IPS-NIHi7 (cell line): ENCODE measurements around the gene ASB13.

Source experiments
- DNase-seq: peaks from one replicate; pipeline ENCODE4 v3.0.0; 2012; ENCODE audit warnings: mixed read lengths; ENCODE audit errors: extremely low spot score

The ASB13 gene

GRCh38 chr10:5666008-5666840, at the start of gene ASB13:
Gene ASB13, minus strand, starts transcription at chr10:5666595. Its CDS starts 44 bp downstream, at chr10:5666551.
- DNase-seq: peak; percentile 87

- no peak for DNase-seq
These were observed 45.2 kb upstream of the ASB13 start for GRCh38 chr10:5711642-5712041.

- DNase-seq: no peak
These were observed 44.5 kb upstream of the ASB13 start for GRCh38 chr10:5710859-5711258.

GRCh38 chr10:5709865-5710264, 43.5 kb upstream of the ASB13 start:
- DNase-seq: no peak

- DNase-seq: no peak
These were observed 42.0 kb upstream of the ASB13 start for GRCh38 chr10:5708356-5708755.

GRCh38 chr10:5698062-5698461, 31.7 kb upstream of the ASB13 start:
- no peak for DNase-seq

GRCh38 chr10:5697342-5697741, 30.9 kb upstream of the ASB13 start:
- no peak for DNase-seq

GRCh38 chr10:5694573-5694972, 28.2 kb upstream of the ASB13 start:
- no peak for DNase-seq

- DNase-seq: peak; percentile 60
These were observed 26.3 kb upstream of the ASB13 start for GRCh38 chr10:5692461-5693358.

- DNase-seq: no peak
These were observed 25.4 kb upstream of the ASB13 start for GRCh38 chr10:5691786-5692185.

- no peak for DNase-seq
These were observed 22.2 kb upstream of the ASB13 start for GRCh38 chr10:5688587-5688986.

- DNase-seq: no peak
These were observed 19.4 kb upstream of the ASB13 start for GRCh38 chr10:5685764-5686240.

GRCh38 chr10:5684971-5685763, 18.8 kb upstream of the ASB13 start:
- peak; percentile 51 for DNase-seq

- DNase-seq: peak; percentile 96
These were observed 18.0 kb upstream of the ASB13 start, which contains the start of gene TASOR2 for GRCh38 chr10:5684318-5684970. Gene TASOR2, plus strand, starts transcription at chr10:5684838. Its CDS starts 35,805 bp downstream, at chr10:5720643.

GRCh38 chr10:5683065-5683464, 16.7 kb upstream of the ASB13 start:
- no peak for DNase-seq

GRCh38 chr10:5681930-5682329, 15.5 kb upstream of the ASB13 start:
- no peak for DNase-seq

- no peak for DNase-seq
These were observed 13.2 kb upstream of the ASB13 start for GRCh38 chr10:5679606-5680005.

GRCh38 chr10:5679037-5679435, 12.6 kb upstream of the ASB13 start:
- DNase-seq: no peak

GRCh38 chr10:5678397-5679036, 12.1 kb upstream of the ASB13 start:
- DNase-seq: no peak

GRCh38 chr10:5670662-5671375, 4.4 kb upstream of the ASB13 start:
- no peak for DNase-seq
